Right atrium auricular region (tissue), 2 donors: Measurements from ENCODE around the gene METTL23. TPM values are rescaled to one million over a fixed set of nuclear protein-coding genes. Genes with fewer than 3 reads are reported as not detected.
A peak's percentile ranks its signal among the peaks of the same experiment; 100 is the strongest.

Experiments
- DNase-seq: peaks from one replicate; pipeline ENCODE4 v3.0.0-alpha.2; 2019; ENCODE audit warnings: low spot score
- H3K27ac ChIP-seq, 2 donors: fragments of 200-600 bp; sonication (generic); 1 replicate in 1 of 2; 2 replicates in 1 of 2; pipeline ENCODE4 v1.5.1; 2016 to 2019
- H3K27me3 ChIP-seq, 2 donors: fragments of 200-600 bp; sonication (generic); one replicate each; pipeline versions ENCODE4 v1.5.1 to v1.6.0; 2017 to 2019
- H3K36me3 ChIP-seq: fragments of 200-600 bp; sonication (generic); one replicate; pipeline ENCODE4 v1.5.1; 2016
- H3K4me1 ChIP-seq, 2 donors: fragments of 200-600 bp; sonication (generic); one replicate each; pipeline versions ENCODE4 v1.5.1 to v1.6.0; 2017 to 2019
- H3K4me3 ChIP-seq, 2 donors: fragments of 200-600 bp; sonication (generic); 1 replicate in 1 of 2; 2 replicates in 1 of 2; pipeline ENCODE4 v1.5.1; 2017 to 2019; ENCODE audit warnings: mild to moderate bottlenecking in 1 of 2, moderate library complexity in 1 of 2
- H3K9me3 ChIP-seq, 2 donors: fragments of 200-600 bp; sonication (generic); one replicate each; pipeline ENCODE4 v1.5.1; 2019
- CTCF ChIP-seq, 2 donors: fragments of 200-600 bp; sonication (generic); IDR thresholded peaks; one replicate each; pipeline ENCODE4 v1.5.1; 2019; ENCODE audit warnings: antibody characterized with exemption in 2 of 2
- total RNA-seq, 2 donors: library from RNA; depleted of rRNA; stranded (reverse); fragments of >200 nt; gene quantifications; one replicate each; pipeline ENCODE4 v1.1.0, GENCODE V29; 2016

The METTL23 gene
- total RNA-seq, 2 donors from 2014 or later = 22.6 to 26.8 TPM

- no peak for DNase-seq
- peak overlapping the region; percentile 93 to 98 for H3K27ac ChIP-seq
- H3K9me3 ChIP-seq = no peaks in the 10 kb centered on the region
- H3K36me3 ChIP-seq = peaks cover 68% of the 10 kb centered on the region
- H3K4me3 ChIP-seq = no peak overlapping the region
- TF ChIP-seq CTCF (IDR thresholded peaks at IDR 0.05) = no peak
- peaks cover 0 to 67% of the 10 kb centered on the region in 2 donors for H3K4me1 ChIP-seq
- H3K27me3 ChIP-seq = no peaks in the 10 kb centered on the region
Observed at GRCh38 chr17:76682296-76682695, 44.3 kb upstream of the METTL23 start.

- H3K9me3 ChIP-seq = no peaks in the 10 kb centered on the region
- peak in 1 of 2 donors; percentile 5 for TF ChIP-seq CTCF (IDR thresholded peaks at IDR 0.05)
- DNase-seq = no peak
- no peaks in the 10 kb centered on the region for H3K27me3 ChIP-seq
- peaks cover 59% of the 10 kb centered on the region for H3K36me3 ChIP-seq
- H3K4me1 ChIP-seq = peaks cover 0 to 76% of the 10 kb centered on the region in 2 donors
- peak overlapping the region; percentile 93 to 98 for H3K27ac ChIP-seq
- no peak overlapping the region for H3K4me3 ChIP-seq
Observed at GRCh38 chr17:76683011-76683755, 43.5 kb upstream of the METTL23 start.

- H3K27me3 ChIP-seq = no peaks in the 10 kb centered on the region
- H3K36me3 ChIP-seq = peaks cover 52% of the 10 kb centered on the region
- H3K27ac ChIP-seq = peak overlapping the region; percentile 93 to 98
- H3K9me3 ChIP-seq = no peaks in the 10 kb centered on the region
- H3K4me3 ChIP-seq = no peak overlapping the region
- H3K4me1 ChIP-seq = peaks cover 0 to 85% of the 10 kb centered on the region in 2 donors
- DNase-seq = no peak
- TF ChIP-seq CTCF (IDR thresholded peaks at IDR 0.05) = no peak
Observed at GRCh38 chr17:76683921-76684745, 42.5 kb upstream of the METTL23 start.

- Histone ChIP-seq H3K4me1 (peaks cover 0 to 91% of the 10 kb centered on the region in 2 donors), H3K9me3 (no peaks in the 10 kb centered on the region), H3K27me3 (no peaks in the 10 kb centered on the region), H3K27ac (peak overlapping the region; percentile 93 to 98), H3K36me3 (peaks cover 49% of the 10 kb centered on the region), H3K4me3 (no peak overlapping the region)
- TF ChIP-seq CTCF (IDR thresholded peaks at IDR 0.05) = no peak
- no peak for DNase-seq
Observed at GRCh38 chr17:76684756-76685155, 41.9 kb upstream of the METTL23 start.

- peaks cover 0 to 97% of the 10 kb centered on the region in 2 donors for H3K4me1 ChIP-seq
- no peak for DNase-seq
- H3K36me3 ChIP-seq = peaks cover 49% of the 10 kb centered on the region
- H3K4me3 ChIP-seq = no peak overlapping the region
- H3K27me3 ChIP-seq = no peaks in the 10 kb centered on the region
- no peak for TF ChIP-seq CTCF (IDR thresholded peaks at IDR 0.05)
- H3K9me3 ChIP-seq = no peaks in the 10 kb centered on the region
- H3K27ac ChIP-seq = peak overlapping the region; percentile 93 to 98
Observed at GRCh38 chr17:76685366-76685765, 41.3 kb upstream of the METTL23 start.
